Endothelial cell of umbilical vein (primary cell): Measurements from ENCODE around the gene SNX5. TPM values are rescaled to one million over a fixed set of nuclear protein-coding genes. Genes with fewer than 3 reads are reported as not detected.

Experiments
- BruUV-seq: library from RNA; stranded (reverse); fragments of 400-500 nt; replicated peaks from 2 replicates; lab custom pipeline; 2021; lab: Mats Ljungman, UMichigan
- CTCF ChIA-PET: fragments of 300-600, 350-600 bp; sonication (Branson Sonifier 250); formaldehyde crosslinking; loops from one replicate; lab custom pipeline; 2021; ENCODE audit warnings: antibody characterized with exemption, inconsistent platforms; lab: Charles Lee
- POLR2A ChIA-PET: fragments of 300-600, 350-600 bp; sonication (Branson Sonifier 250); formaldehyde crosslinking; loops from one replicate; lab custom pipeline; 2021; ENCODE audit warnings: antibody characterized with exemption, inconsistent platforms; lab: Charles Lee
- DNase-seq: peaks from one replicate; pipeline ENCODE4 v3.0.0-alpha.2; 2011; ENCODE audit warnings: low read depth, low spot score
- FAIRE-seq: peaks from 2 replicates; lab custom pipeline; 2011; peaks lifted over from hg19 to GRCh38; lab: Jason Lieb, UNC
- H2AFZ ChIP-seq: 2 replicates; pipeline ENCODE4 v1.6.0; 2012; ENCODE audit warnings: low read depth, low read length, control low read depth, inconsistent platforms
- H3K27ac ChIP-seq: 2 replicates; pipeline ENCODE4 v1.5.1; 2011; ENCODE audit warnings: low read depth, mild to moderate bottlenecking, control low read depth, low read length, moderate library complexity; ENCODE audit not compliant: insufficient read depth
- H3K27me3 ChIP-seq, 2 experiments: 2 replicates each; pipeline versions ENCODE4 v1.6.0 to v1.6.1; 2011; ENCODE audit warnings: low read length in 2 of 2, mixed read lengths in 1 of 2; ENCODE audit not compliant: control insufficient read depth in 2 of 2, insufficient read depth in 2 of 2
- H3K36me3 ChIP-seq, 2 experiments: 2 replicates in 1 of 2; 3 replicates in 1 of 2; pipeline ENCODE4 v1.5.1; 2011; ENCODE audit warnings: low read length in 2 of 2, mild to moderate bottlenecking in 1 of 2, moderate library complexity in 1 of 2; ENCODE audit not compliant: control insufficient read depth in 2 of 2, insufficient read depth in 2 of 2; ENCODE audit errors: extremely low read depth in 1 of 2
- H3K4me1 ChIP-seq: 3 replicates; pipeline ENCODE4 v1.5.1; 2011; ENCODE audit warnings: mild to moderate bottlenecking, low read length; ENCODE audit not compliant: control insufficient read depth, insufficient read depth; ENCODE audit errors: extremely low read depth
- H3K4me2 ChIP-seq: 2 replicates; pipeline ENCODE4 v1.6.1; 2011; ENCODE audit warnings: low read length, control low read depth, mixed read lengths; ENCODE audit not compliant: insufficient read depth
- H3K4me3 ChIP-seq, 3 experiments: fragments of 200-600 bp in 1 of 3; sonication (generic), shearing (Covaris generic) in 1 of 3; replicated peaks in 1 of 3; 2 replicates each; pipeline ENCODE4 v1.5.1; 2011 to 2016; ENCODE audit warnings: control low read depth in 3 of 3, low read length in 3 of 3, mild to moderate bottlenecking in 2 of 3, inconsistent platforms in 1 of 3, low read depth in 1 of 3, moderate library complexity in 1 of 3; ENCODE audit not compliant: insufficient read depth in 1 of 3
- H3K79me2 ChIP-seq: 2 replicates; pipeline ENCODE4 v1.6.0; 2012; ENCODE audit warnings: low read length, inconsistent platforms; ENCODE audit not compliant: control insufficient read depth, insufficient read depth
- H3K9ac ChIP-seq: replicated peaks from 2 replicates; pipeline ENCODE3; 2011; ENCODE audit warnings: low read length, control low read depth; ENCODE audit not compliant: insufficient read depth; ENCODE audit errors: extremely low read depth
- H3K9me1 ChIP-seq: replicated peaks from 3 replicates; pipeline ENCODE4 v1.6.0; 2011; ENCODE audit warnings: mild to moderate bottlenecking, low read length; ENCODE audit not compliant: control insufficient read depth, insufficient read depth; ENCODE audit errors: extremely low read depth
- H3K9me3 ChIP-seq: replicated peaks from 2 replicates; pipeline ENCODE4 v1.5.1; 2012; ENCODE audit warnings: low read length, inconsistent platforms; ENCODE audit not compliant: control insufficient read depth, insufficient read depth
- H4K20me1 ChIP-seq: replicated peaks from 2 replicates; pipeline ENCODE3; 2011; ENCODE audit warnings: mild to moderate bottlenecking, low read length; ENCODE audit not compliant: control insufficient read depth, insufficient read depth; ENCODE audit errors: extremely low read depth
- CTCF ChIP-seq, 2 donors: IDR thresholded peaks; 1 replicate in 1 of 2; 2 replicates in 1 of 2; pipeline ENCODE4 v1.5.1; 2011; ENCODE audit warnings: low read length in 2 of 2, mild to moderate bottlenecking in 2 of 2, moderate library complexity in 2 of 2, control low read depth in 1 of 2, inconsistent platforms in 1 of 2, low read depth in 1 of 2; ENCODE audit not compliant: insufficient read depth in 1 of 2; ENCODE audit errors: extremely low read depth in 1 of 2
- EZH2 ChIP-seq: IDR thresholded peaks from 2 replicates; pipeline ENCODE4 v1.6.1; 2012; ENCODE audit warnings: borderline replicate concordance, low read depth, mild to moderate bottlenecking, moderate library complexity, low read length, inconsistent platforms; ENCODE audit not compliant: severe bottlenecking
- GATA2 ChIP-seq: IDR thresholded peaks from 2 replicates; pipeline ENCODE4 v1.7.0; 2011; ENCODE audit warnings: low read depth, mild to moderate bottlenecking, moderate library complexity, mixed read lengths, low read length; ENCODE audit not compliant: insufficient read length, insufficient read depth
- JUN ChIP-seq: IDR thresholded peaks from 2 replicates; pipeline ENCODE4 v1.6.1; 2011; ENCODE audit warnings: borderline replicate concordance, low read depth; ENCODE audit not compliant: insufficient read length, insufficient read depth
- MAX ChIP-seq: IDR thresholded peaks from 2 replicates; pipeline ENCODE4 v1.6.1; 2011; ENCODE audit not compliant: insufficient read depth, insufficient read length
- MYC ChIP-seq: IDR thresholded peaks from one replicate; pipeline ENCODE4 v1.6.1; 2011; ENCODE audit warnings: mild to moderate bottlenecking, low read depth, low read length
- POLR2AphosphoS5 ChIP-seq: IDR thresholded peaks from 2 replicates; pipeline ENCODE4 v1.6.1; 2012; ENCODE audit warnings: low read depth, mild to moderate bottlenecking, control low read depth, low read length, moderate library complexity; ENCODE audit not compliant: insufficient read depth
- dilution Hi-C: fragments of 300-500 bp; cut with MboI; formaldehyde crosslinking; loops from one replicate; pipeline ENCODE4 v1.15.0; 2019; ENCODE audit warnings: low sequenced_read_pairs; ENCODE audit not compliant: extremely low pct_ligation_motif_present
- intact Hi-C: fragments of 100-400 bp; cut with micrococcal nuclease; formaldehyde crosslinking; loops from one replicate; pipeline ENCODE4 v1.10.0; 2022
- polyA plus RNA-seq, 4 experiments: library from polyadenylated mRNA; depleted of rRNA in 3 of 4; stranded (reverse) in 3 of 4; unstranded in 1 of 4; fragments of >200 nt; gene quantifications; 2 replicates each; pipeline versions ENCODE4 v1.2.1 to v1.2.3, GENCODE V29; 2011 to 2012; ENCODE audit warnings: missing spikeins in 1 of 4
- total RNA-seq: library from RNA; stranded (reverse); gene quantifications from 2 replicates; pipeline ENCODE4 v1.2.3, GENCODE V29; 2021

SNX5 gene
- total and polyA plus RNA-seq, 2 donors (not counting 3 experiments of a cell fraction or from before 2014, with no cell fraction given): 76.2 to 121 TPM

GRCh38 chr20:17897566-17898307, 70.9 kb downstream of the SNX5 start:
- Histone ChIP-seq H3K79me2 (no peaks in the 10 kb centered on the region), H3K9me3 (no peaks in the 10 kb centered on the region), H3K27ac (no peak overlapping the region), H2AFZ (no peak overlapping the region), H3K4me1 (peaks cover 25% of the 10 kb centered on the region), H3K4me2 (no peak overlapping the region), H3K27me3 (peaks cover 2 to 3% of the 10 kb centered on the region in 2 experiments), H3K9ac (no peak overlapping the region), H3K36me3 (no peaks in the 10 kb centered on the region), H4K20me1 (no peaks in the 10 kb centered on the region), H3K9me1 (no peaks in the 10 kb centered on the region), H3K4me3 (no peak overlapping the region)
- no peak for DNase-seq
- ChIA-PET CTCF (interaction anchor here (0.6 to 8.0 kb wide), 25 partner anchors 13 to 448 kb away, joined by 3 to 110 read pairs (median 4); partner anchors contain the start of gene RRBP1), POLR2A (interaction anchor here (0.6 to 1.4 kb wide), 2 partner anchors 215 to 216 kb away, joined by 3 to 6 read pairs; partner anchors contain the start of gene RRBP1)
- intact Hi-C loops (loop anchor here (1.0 to 2.0 kb wide), 6 partner anchors 39 to 392 kb away; no protein-coding TSS in a partner anchor), dilution Hi-C loops (no loop called here)
- FAIRE-seq: no peak
- BruUV-seq: no TSS peak
- TF ChIP-seq CTCF (IDR thresholded peaks at IDR 0.05; ENCODE audit: extremely low read depth in 1 of 2, insufficient read depth in 1 of 2, low read depth in 1 of 2, low read length in 2 of 2): no peak
- TF ChIP-seq GATA2: no peak
- no peak for TF ChIP-seq JUN
- no peak for TF ChIP-seq MYC
- no peak for TF ChIP-seq MAX
- TF ChIP-seq POLR2AphosphoS5: no peak
- no peak for TF ChIP-seq EZH2
